IMR-90 (cell line): ENCODE data around the gene PRF1. TPM values are rescaled to one million over a fixed set of nuclear protein-coding genes. Genes with fewer than 3 reads are reported as not detected.

Experiments used
- ATAC-seq: fragments of 200-7000 bp; cut with Tn5 transposase; 2 replicates; pipeline ENCODE4 v1.9.1; 2020; ENCODE audit warnings: low read depth, mild to moderate bottlenecking, moderate library complexity
- BruUV-seq: library from RNA; stranded (reverse); fragments of 400-500 nt; replicated peaks from 2 replicates; lab custom pipeline; 2021; lab: Mats Ljungman, UMichigan
- CTCF ChIA-PET: fragments of 300-600 bp; formaldehyde crosslinking; extraction: SDS; loops from one replicate; lab custom pipeline; 2021; ENCODE audit warnings: antibody characterized with exemption; lab: Yijun Ruan, JAX
- POLR2A ChIA-PET: fragments of 300-600 bp; sonication (Branson Sonifier 250); formaldehyde crosslinking; loops from one replicate; lab custom pipeline; 2022; ENCODE audit warnings: antibody characterized with exemption; ENCODE audit not compliant: unreplicated experiment; lab: Charles Lee
- DNase-seq: peaks from one replicate; pipeline ENCODE4 v3.0.0; 2013
- H2AFZ ChIP-seq: replicated peaks from 2 replicates; pipeline ENCODE3; 2013; ENCODE audit warnings: low read length, mild to moderate bottlenecking; ENCODE audit not compliant: poor library complexity
- H2AK5ac ChIP-seq: 2 replicates; pipeline ENCODE4 v1.6.1; 2013; ENCODE audit warnings: low read depth, low read length, inconsistent platforms
- H2AK9ac ChIP-seq: replicated peaks from 2 replicates; pipeline ENCODE3; 2013; ENCODE audit warnings: mild to moderate bottlenecking, low read depth, low read length, moderate library complexity; ENCODE audit not compliant: poor library complexity
- H2BK120ac ChIP-seq: 2 replicates; pipeline ENCODE4 v1.6.1; 2013; ENCODE audit warnings: low read depth, low read length, inconsistent platforms
- H2BK15ac ChIP-seq: 3 replicates; pipeline ENCODE4 v1.6.1; 2013; ENCODE audit warnings: low read depth, low read length, inconsistent platforms
- H2BK20ac ChIP-seq: 2 replicates; pipeline ENCODE4 v1.6.1; 2013; ENCODE audit warnings: low read depth, mild to moderate bottlenecking, inconsistent platforms, low read length, moderate library complexity
- H2BK5ac ChIP-seq: 2 replicates; pipeline ENCODE4 v1.6.1; 2013; ENCODE audit warnings: mild to moderate bottlenecking, low read depth, low read length, inconsistent platforms; ENCODE audit not compliant: poor library complexity, severe bottlenecking
- H3K14ac ChIP-seq: replicated peaks from 2 replicates; pipeline ENCODE4 v1.6.1; 2013; ENCODE audit warnings: low read depth, low read length, inconsistent platforms
- H3K18ac ChIP-seq: 2 replicates; pipeline ENCODE4 v1.6.1; 2013; ENCODE audit warnings: low read depth, low read length, control low read depth
- H3K23ac ChIP-seq: 2 replicates; pipeline ENCODE4 v1.6.1; 2013; ENCODE audit warnings: low read depth, low read length, inconsistent platforms
- H3K27ac ChIP-seq: 2 replicates; pipeline ENCODE4 v1.5.1; 2013; ENCODE audit warnings: mild to moderate bottlenecking, control low read depth, low read length; ENCODE audit not compliant: insufficient read depth
- H3K27me3 ChIP-seq: 2 replicates; pipeline ENCODE4 v1.6.1; 2013; ENCODE audit warnings: low read length; ENCODE audit not compliant: control insufficient read depth, insufficient read depth
- H3K36me3 ChIP-seq: 2 replicates; pipeline ENCODE4 v1.6.1; 2013; ENCODE audit warnings: low read length, mixed read lengths; ENCODE audit not compliant: control insufficient read depth, insufficient read depth
- H3K4ac ChIP-seq: 2 replicates; pipeline ENCODE4 v1.6.1; 2013; ENCODE audit warnings: low read depth, low read length, inconsistent platforms
- H3K4me1 ChIP-seq: 2 replicates; pipeline ENCODE4 v1.6.1; 2013; ENCODE audit warnings: low read length, mixed read lengths; ENCODE audit not compliant: control insufficient read depth, insufficient read depth
- H3K4me2 ChIP-seq: 2 replicates; pipeline ENCODE4 v1.6.1; 2013; ENCODE audit warnings: low read depth, mild to moderate bottlenecking, control low read depth, low read length, moderate library complexity
- H3K4me3 ChIP-seq: 2 replicates; pipeline ENCODE4 v1.5.1; 2013; ENCODE audit warnings: low read depth, mild to moderate bottlenecking, control low read depth, low read length, moderate library complexity; ENCODE audit not compliant: insufficient read depth
- H3K56ac ChIP-seq: 2 replicates; pipeline ENCODE4 v1.6.1; 2013; ENCODE audit warnings: low read length, inconsistent platforms; ENCODE audit not compliant: insufficient read depth; ENCODE audit errors: extremely low read depth
- H3K79me1 ChIP-seq, 2 experiments: 2 replicates each; pipeline ENCODE4 v1.6.1; 2013; ENCODE audit warnings: low read length in 2 of 2, inconsistent platforms in 1 of 2, low read depth in 1 of 2
- H3K9ac ChIP-seq: 2 replicates; pipeline ENCODE4 v1.6.1; 2013; ENCODE audit warnings: low read depth, low read length, control low read depth
- H3K9me1 ChIP-seq: 2 replicates; pipeline ENCODE4 v1.6.1; 2013; ENCODE audit warnings: low read length, inconsistent platforms; ENCODE audit not compliant: insufficient read depth
- H3K9me3 ChIP-seq: 2 replicates; pipeline ENCODE4 v1.6.1; 2013; ENCODE audit warnings: low read length; ENCODE audit not compliant: control insufficient read depth, insufficient read depth
- H4K20me1 ChIP-seq: 2 replicates; pipeline ENCODE4 v1.6.1; 2013; ENCODE audit warnings: low read length, inconsistent platforms; ENCODE audit not compliant: insufficient read depth
- H4K5ac ChIP-seq: 2 replicates; pipeline ENCODE4 v1.6.1; 2013; ENCODE audit warnings: mild to moderate bottlenecking, low read depth, low read length, control low read depth
- H4K8ac ChIP-seq, 2 experiments: 2 replicates each; pipeline ENCODE4 v1.6.1; 2013; ENCODE audit warnings: low read depth in 2 of 2, low read length in 2 of 2, control low read depth in 1 of 2, inconsistent platforms in 1 of 2
- H4K91ac ChIP-seq: 2 replicates; pipeline ENCODE4 v1.6.1; 2013; ENCODE audit warnings: low read depth, low read length, inconsistent platforms; ENCODE audit not compliant: insufficient read depth
- BHLHE40 ChIP-seq: fragments of 150-350 bp; IDR thresholded peaks from 2 replicates; pipeline ENCODE4 v1.6.1; 2016; ENCODE audit warnings: mild to moderate bottlenecking, low read depth, low read length
- CHD1 ChIP-seq: IDR thresholded peaks from 2 replicates; pipeline ENCODE4 v1.6.1; 2012; ENCODE audit warnings: low read depth, low read length, improper control_type of control experiment
- CTCF ChIP-seq: conservative IDR thresholded peaks from 2 replicates; pipeline ENCODE4 v1.5.1; 2012; ENCODE audit warnings: mild to moderate bottlenecking, low read depth, low read length, improper control_type of control experiment
- ELK1 ChIP-seq: fragments of 150-350 bp; IDR thresholded peaks from 2 replicates; pipeline ENCODE4 v1.6.1; 2016; ENCODE audit warnings: low read depth, mild to moderate bottlenecking, low read length, moderate library complexity, borderline replicate concordance
- FOS ChIP-seq: fragments of 150-350 bp; IDR thresholded peaks from 2 replicates; pipeline ENCODE4 v1.6.1; 2016; ENCODE audit warnings: low read depth, low read length
- MAZ ChIP-seq: IDR thresholded peaks from 2 replicates; pipeline ENCODE4 v1.6.1; 2012; ENCODE audit warnings: low read depth, mild to moderate bottlenecking, low read length, improper control_type of control experiment, moderate library complexity, borderline replicate concordance
- POLR2A ChIP-seq: IDR thresholded peaks from 2 replicates; pipeline ENCODE4 v1.6.1; 2012; ENCODE audit warnings: mild to moderate bottlenecking, low read depth, low read length
- RFX5 ChIP-seq: IDR thresholded peaks from 2 replicates; pipeline ENCODE4 v1.8.0; 2012; ENCODE audit warnings: low read depth, mild to moderate bottlenecking, low read length, moderate library complexity
- SMC3 ChIP-seq: fragments of 150-350 bp; IDR thresholded peaks from 2 replicates; pipeline ENCODE4 v1.6.1; 2016; ENCODE audit warnings: low read depth, mild to moderate bottlenecking, antibody characterized with exemption, low read length, moderate library complexity
- WGBS, 2 experiments: methylation state at CpG; one replicate each; pipeline versions ENCODE4 v1.1.5 to v1.1.7; 2013; ENCODE audit warnings: missing lambda C conversion rate in 2 of 2; ENCODE audit not compliant: insufficient read length in 1 of 2; ENCODE audit errors: extremely low coverage in 2 of 2; 5-methylcytosine and 5-hydroxymethylcytosine counted together
- dilution Hi-C: fragments of 300-500 bp; cut with HindIII; formaldehyde crosslinking; loops from one replicate; pipeline ENCODE4 v1.14.3; 2018; ENCODE audit warnings: low sequenced_read_pairs; ENCODE audit not compliant: unreplicated experiment
- in situ Hi-C: fragments of 300-500 bp; cut with MboI; formaldehyde crosslinking; loops from 3 replicates; pipeline ENCODE4 v1.14.3; 2019; ENCODE audit warnings: low sequenced_read_pairs, inconsistent platforms, mixed read lengths
- intact Hi-C: fragments of 100-400 bp; cut with micrococcal nuclease; formaldehyde crosslinking; loops from 2 replicates; pipeline ENCODE4 v1.10.0; 2022
- polyA plus RNA-seq, 3 experiments: library from polyadenylated mRNA; depleted of rRNA; stranded (reverse); fragments of >200 nt; gene quantifications; 2 replicates each; pipeline ENCODE4 v1.2.3, GENCODE V29; 2012; ENCODE audit warnings: low replicate concordance in 1 of 3
- total RNA-seq: library from RNA; depleted of rRNA; stranded (reverse); fragments of >200 nt; gene quantifications from 2 replicates; pipeline ENCODE4 v1.2.3, GENCODE V29; 2012

Gene PRF1
- total and polyA plus RNA-seq, 2 of the 4 experiments (the other 2 are of a cell fraction) = not detected

GRCh38 chr10:70575486-70575873, 27.1 kb downstream of the PRF1 start:
- H3K27me3 ChIP-seq = peaks cover 9% of the 10 kb centered on the region
- ATAC-seq = no peak
- no peak overlapping the region for H2AK5ac ChIP-seq
- H3K4me1 ChIP-seq = 0 out of 2 replicates have a peak, but pooled peaks cover 2% of the 10 kb centered on the region
- in situ Hi-C loops (no loop called here), intact Hi-C loops (no loop called here), dilution Hi-C loops (no loop called here)
- no peak overlapping the region for H4K5ac ChIP-seq
- POLR2A ChIA-PET = no interaction called here
- CTCF ChIA-PET = interaction anchor here (0.6 to 1.4 kb wide), 2 partner anchors 81 to 185 kb away, joined by 3 to 4 read pairs; no protein-coding TSS in a partner anchor
- H3K4ac ChIP-seq = no peak overlapping the region
- no peak overlapping the region for H2BK5ac ChIP-seq
- no peak overlapping the region for H2BK15ac ChIP-seq
- H3K23ac ChIP-seq = no peak overlapping the region
- TF ChIP-seq ELK1 (no peak), BHLHE40 (no peak), POLR2A (no peak), MAZ (no peak), SMC3 (no peak), RFX5 (no peak), CTCF (no peak), CHD1 (no peak), FOS (no peak)
- DNase-seq = no peak
- H3K56ac ChIP-seq = no peak overlapping the region
- no peak overlapping the region for H4K91ac ChIP-seq
- 17% methylated on average over 1 of the region's 4 CpGs; no CpG with 5 or more reads in 1 of the 2 experiments for WGBS, 2 experiments
- no peak overlapping the region for H3K4me3 ChIP-seq
- H3K36me3 ChIP-seq = no peaks in the 10 kb centered on the region
- H2BK20ac ChIP-seq = no peak overlapping the region
- no peaks in the 10 kb centered on the region for H3K9me3 ChIP-seq
- no peak overlapping the region for H3K18ac ChIP-seq
- H3K27ac ChIP-seq = no peak overlapping the region
- no peak overlapping the region for H4K8ac ChIP-seq
- no peak overlapping the region for H3K9ac ChIP-seq
- no peak overlapping the region for H2BK120ac ChIP-seq
- H3K4me2 ChIP-seq = no peak overlapping the region
- no peaks in the 10 kb centered on the region for H4K20me1 ChIP-seq
- no peaks in the 10 kb centered on the region for H3K79me1 ChIP-seq
- BruUV-seq = no TSS peak
- H2AK9ac ChIP-seq = no peak overlapping the region
- H2AFZ ChIP-seq = peak overlapping the region; percentile 63
- 0 out of 2 replicates have a peak, but pooled peaks cover 3% of the 10 kb centered on the region for H3K9me1 ChIP-seq
- no peak overlapping the region for H3K14ac ChIP-seq
